ENCODE data around the gene IGSF10.

- no peak for TF ChIP-seq POLR2AphosphoS5 (IDR thresholded peaks at IDR 0.05; ENCODE audit: borderline replicate concordance, low read depth, low read length)
- no peak for TF ChIP-seq EZH2 (IDR thresholded peaks at IDR 0.05)
These were observed 1.5 kb downstream of the IGSF10 start for GRCh38 chr3:151459358-151459757.

Data from SK-N-MC (cell line).